HG03575 (cell line): ENCODE data around the gene ANKRD13A.
"Not testable (repeated sequence)": the region's sequence is repeated elsewhere in the genome, so short reads cannot be mapped to it uniquely, and the experiment has no call there.

Experiments used
- ATAC-seq: cut with Tn5 transposase; IDR thresholded peaks from one replicate; pipeline ENCODE4 v1.9.1; 2021; ENCODE audit not compliant: unreplicated experiment, insufficient number of reproducible peaks, low FRiP score; ENCODE audit errors: extremely low read depth

ANKRD13A gene

DNA sequence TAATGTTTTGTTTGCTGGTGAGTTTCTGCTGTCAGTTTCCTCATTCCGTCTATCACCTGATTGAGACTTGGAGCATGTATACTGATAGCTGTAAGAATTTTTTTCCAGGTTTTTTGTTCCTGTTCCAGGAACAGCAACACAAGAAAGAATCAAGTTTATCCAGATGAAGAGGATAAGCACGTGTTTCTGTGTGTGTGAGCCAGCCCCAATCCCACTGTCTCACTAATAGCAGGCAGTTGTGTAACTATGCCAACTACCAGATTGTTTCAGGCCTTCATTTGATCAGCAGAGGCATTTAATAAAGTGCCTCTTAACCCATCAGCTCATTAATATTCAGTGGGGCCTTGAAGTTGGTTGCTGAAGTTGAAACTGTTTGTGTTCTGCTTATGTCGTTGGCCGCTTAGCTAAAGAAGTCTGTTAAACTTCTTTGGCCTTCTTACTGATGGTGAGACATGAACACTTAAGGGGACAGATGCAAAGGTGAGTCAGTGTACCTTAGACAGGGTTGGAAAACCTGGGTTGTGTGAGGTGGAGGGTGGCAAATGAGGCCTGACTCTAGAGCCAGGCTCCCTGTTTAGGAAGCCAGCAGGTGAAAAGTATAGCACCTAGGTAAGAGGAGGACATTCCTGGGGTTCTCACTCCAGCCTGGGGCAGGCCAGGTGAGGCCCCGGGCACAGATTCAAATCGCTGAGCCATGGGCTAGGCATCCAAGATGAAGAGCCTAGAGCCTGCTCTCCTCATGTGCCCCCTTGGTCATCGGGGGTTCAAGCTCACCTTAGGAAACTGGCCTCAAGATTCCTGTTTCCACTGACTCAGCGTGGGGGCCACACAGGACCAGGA is 3.7 kb downstream of the ANKRD13A start:
- no peak for ATAC-seq

DNA sequence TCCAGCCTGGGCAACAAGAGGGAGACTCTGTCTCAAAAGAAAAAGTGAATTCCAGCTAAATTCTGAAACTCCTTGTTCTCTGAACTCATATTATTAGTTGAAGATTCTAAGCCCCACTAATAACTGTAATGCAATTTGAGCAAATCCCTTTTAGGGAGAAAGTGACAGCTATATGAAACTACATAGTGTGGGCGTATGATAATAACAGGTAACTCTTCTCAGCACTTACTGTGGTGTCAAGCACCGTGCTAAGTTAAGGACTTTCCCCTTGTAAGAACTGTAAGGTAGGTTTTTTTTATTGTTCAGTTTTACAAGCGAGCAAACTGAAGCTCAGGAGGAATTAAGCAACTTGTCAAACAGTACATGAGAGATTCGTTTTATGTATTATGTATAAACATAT is 5.4 kb downstream of the ANKRD13A start:
- ATAC-seq, result no peak

DNA sequence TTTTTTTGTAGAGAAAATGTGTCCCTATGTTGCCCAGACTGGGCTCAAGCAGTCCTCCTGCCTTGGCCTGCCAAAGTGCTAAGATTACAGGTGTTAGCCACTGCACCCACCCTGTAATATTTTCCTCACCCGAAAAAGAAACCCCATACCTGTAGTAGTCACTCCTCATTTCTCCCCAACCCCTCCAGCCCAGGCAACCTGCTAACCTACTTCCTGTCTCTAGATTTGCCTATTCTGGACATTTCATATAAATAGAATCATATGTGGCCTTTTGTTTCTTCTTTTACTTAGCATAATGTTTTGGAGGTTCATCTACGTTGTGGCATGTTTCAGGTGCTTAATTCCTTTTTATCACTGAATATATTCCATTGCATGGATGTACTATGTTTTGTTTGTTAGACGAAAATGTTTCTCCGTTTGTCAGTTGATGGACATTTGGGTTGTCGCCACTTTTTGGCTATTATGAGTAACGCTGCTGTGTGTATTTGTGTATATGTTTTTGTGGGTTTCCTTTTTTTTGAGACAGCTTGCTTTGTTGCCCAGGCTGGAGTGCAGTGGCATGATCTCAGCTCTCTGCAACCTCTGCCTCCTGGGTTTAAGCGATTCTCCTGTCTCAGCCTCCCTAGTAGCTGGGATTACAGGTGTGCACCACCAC is 6.2 kb downstream of the ANKRD13A start:
- no peak for ATAC-seq

DNA sequence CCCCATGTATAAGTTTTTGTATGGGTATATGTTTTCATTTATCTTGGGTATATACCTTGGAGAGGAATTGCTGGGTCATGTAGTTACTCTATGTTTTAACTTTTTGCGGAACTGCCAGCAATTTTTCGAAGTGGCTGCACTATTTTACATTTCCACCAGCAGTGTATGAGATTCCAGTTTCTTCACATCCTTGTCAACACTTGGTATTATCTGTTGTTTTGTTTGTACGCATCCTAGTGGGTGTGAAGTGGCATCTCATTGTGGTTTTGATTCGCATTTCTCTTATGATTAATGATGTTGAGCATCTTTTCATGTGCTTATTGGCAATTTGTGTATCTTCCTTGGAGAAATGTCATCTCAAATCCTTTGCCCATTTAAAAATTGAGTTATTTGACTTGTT is 6.9 kb downstream of the ANKRD13A start:
- ATAC-seq, result no peak

DNA sequence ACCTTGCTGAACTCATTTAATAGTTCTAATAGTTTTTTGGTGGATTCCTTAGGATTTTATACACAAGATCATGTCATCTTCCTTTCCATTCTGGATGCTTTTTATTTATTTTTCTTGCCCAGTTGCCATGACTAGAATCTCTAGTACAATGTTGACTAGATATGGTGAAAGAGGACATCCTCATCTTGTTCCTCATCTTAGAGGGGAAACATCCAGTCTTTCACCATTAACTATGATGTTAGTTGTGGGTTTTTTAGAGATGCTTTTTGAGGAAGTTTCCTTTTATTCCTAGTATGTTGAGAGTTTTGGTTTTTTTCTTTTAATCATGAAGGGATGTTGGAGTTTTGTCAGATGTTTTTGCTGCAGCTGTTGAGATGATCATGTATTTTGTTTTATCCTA is 8.7 kb downstream of the ANKRD13A start:
- ATAC-seq, result no peak

DNA sequence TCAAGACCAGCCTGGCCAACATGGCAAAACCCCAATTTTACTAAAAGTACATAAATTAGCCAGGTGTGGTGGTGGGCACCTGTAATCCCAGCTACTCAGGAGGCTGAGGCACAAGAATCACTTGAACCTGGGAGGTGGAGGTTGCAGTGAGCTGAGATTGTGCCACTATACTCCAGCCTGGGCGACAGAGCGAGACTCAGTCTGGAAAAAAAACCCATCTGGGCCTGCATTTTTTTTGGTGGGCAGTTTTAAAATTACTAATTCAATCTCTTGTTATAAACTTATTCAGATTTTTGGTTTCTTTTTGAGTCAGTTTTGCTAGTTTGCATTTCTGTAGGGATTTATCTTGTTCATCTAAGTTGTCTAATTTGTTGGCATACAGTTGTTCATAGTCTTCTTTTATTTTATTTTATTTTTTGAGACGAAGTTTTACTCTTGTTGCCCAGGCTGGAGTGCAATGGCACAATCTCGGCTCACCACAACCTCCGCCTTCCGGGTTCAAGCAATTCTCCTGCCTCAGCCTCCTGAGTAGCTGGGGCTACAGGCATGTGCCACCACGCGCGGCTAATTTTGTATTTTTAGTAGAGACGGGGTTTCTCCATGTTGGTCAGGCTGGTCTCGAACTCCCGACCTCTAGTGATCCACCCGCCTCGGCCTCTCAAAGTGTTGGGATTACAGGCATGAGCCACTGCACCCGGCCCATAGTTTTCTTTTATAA is 9.6 kb downstream of the ANKRD13A start:
- ATAC-seq, result not testable (repeated sequence)

DNA sequence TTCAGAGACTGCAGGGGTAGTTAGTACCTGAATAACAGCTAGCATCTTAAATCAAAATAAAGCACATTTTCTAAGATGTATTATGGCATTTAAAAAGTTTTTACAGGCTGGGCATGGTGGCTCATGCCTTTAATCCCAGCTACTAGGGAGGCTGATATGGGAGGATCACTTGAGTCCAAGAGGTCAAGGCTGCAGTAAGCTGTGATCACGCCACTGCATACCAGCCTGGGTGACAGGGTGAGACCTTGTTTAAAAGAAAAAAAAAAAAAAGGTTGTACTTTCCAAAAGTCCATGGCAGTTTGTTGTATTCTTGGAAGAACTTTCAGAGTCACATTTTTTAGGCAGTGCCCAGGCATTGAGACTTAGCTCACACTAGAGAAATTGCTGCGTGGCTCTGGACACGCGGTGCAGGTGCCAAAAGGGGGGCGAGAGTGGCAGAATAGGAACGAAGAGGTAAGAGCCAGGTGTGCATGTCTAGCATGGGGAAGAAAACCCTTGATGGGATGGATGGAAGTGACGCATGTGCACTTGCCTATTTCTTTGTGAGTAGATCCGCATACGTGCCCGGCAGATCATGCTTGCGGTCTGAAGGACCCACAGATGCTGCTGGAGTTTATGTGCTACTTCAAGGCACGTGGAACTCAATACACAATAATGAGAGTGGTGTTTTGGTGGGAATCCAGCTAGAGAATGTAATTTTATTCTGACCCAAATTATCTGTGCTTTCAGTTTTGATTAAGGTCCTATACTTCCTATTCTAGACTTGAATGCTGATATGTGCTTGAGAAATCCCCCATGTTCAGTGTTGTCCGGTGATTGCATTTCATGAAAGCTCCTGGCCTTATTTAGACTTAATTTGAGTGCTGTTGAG is 11.9 kb downstream of the ANKRD13A start:
- no peak for ATAC-seq

DNA sequence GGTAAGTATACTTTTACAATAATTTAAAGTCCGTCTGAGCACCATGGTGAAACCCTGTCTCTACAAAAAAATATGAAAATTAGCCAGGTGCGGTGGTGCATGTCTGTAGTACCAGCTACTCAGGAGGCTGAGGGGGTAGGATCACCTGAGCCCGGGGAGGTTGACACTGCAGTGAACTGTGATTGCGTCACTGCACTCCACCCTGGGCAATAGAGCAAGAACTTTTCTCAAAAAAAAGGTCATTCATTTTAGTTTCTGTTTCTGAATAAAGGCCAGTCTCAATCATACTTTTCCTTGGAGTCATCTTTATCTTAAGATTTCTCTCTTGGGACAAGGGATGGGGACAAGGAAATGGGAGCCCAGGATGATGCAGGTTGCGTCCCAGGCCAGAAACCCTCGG is 12.9 kb downstream of the ANKRD13A start:
- no peak for ATAC-seq

DNA sequence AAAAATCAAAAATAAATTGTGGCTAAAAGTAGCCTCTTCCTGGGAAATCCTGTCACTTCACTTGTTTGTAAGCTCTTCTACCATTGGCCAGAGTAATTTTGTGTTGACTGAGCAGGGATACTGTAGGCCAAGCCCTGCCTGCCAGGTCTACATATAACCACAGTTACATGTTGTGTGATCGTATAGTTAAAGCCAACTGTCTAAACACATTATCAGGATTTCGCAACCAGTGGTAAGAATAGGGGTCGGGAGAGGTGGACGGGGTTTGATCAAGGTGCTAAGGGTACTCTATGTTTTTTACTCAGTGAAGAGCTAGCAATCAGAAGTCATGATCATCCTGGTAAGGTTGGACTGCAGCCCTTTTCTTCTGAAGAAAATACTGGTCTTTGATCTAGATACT is 13.4 kb downstream of the ANKRD13A start:
- ATAC-seq, result no peak

DNA sequence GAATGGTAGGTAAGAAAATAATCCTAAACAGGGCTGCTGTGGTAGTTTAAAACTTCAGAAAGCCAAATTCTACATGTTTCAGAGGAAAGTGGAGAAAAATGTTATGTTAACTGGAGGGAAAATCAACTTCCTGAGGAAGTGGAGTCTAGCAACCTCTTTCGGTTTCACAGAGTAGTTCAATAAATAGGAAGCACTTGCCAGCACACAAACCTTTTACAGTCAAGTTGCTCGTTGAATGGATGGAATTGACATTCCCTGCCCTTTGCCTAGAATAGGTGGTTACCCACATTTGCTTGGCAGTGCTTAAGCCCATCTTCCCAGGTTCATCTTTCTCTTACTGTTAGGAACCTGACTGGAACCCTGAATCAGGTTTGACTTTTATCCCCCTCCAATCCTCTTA is 15.9 kb downstream of the ANKRD13A start:
- no peak for ATAC-seq

DNA sequence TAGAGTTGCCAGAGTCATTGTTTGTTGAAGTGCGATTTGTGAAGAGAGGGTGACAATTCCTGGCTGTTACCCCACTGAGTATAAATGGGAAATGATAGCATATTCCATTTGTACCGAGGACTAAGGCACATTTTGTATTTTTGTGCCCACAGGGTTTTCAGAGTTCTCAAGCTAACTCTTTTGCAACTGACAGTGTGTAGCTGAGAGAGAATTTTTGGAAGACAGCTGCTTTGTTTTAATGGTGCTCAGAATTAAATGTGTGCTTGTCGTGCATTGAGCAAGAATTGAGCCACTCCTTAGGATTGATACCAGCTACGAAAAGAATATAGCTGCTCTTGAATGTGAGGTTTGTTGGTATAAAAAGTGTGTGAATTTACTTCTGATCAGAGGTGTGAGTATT is 21.7 kb downstream of the ANKRD13A start:
- ATAC-seq, result no peak

DNA sequence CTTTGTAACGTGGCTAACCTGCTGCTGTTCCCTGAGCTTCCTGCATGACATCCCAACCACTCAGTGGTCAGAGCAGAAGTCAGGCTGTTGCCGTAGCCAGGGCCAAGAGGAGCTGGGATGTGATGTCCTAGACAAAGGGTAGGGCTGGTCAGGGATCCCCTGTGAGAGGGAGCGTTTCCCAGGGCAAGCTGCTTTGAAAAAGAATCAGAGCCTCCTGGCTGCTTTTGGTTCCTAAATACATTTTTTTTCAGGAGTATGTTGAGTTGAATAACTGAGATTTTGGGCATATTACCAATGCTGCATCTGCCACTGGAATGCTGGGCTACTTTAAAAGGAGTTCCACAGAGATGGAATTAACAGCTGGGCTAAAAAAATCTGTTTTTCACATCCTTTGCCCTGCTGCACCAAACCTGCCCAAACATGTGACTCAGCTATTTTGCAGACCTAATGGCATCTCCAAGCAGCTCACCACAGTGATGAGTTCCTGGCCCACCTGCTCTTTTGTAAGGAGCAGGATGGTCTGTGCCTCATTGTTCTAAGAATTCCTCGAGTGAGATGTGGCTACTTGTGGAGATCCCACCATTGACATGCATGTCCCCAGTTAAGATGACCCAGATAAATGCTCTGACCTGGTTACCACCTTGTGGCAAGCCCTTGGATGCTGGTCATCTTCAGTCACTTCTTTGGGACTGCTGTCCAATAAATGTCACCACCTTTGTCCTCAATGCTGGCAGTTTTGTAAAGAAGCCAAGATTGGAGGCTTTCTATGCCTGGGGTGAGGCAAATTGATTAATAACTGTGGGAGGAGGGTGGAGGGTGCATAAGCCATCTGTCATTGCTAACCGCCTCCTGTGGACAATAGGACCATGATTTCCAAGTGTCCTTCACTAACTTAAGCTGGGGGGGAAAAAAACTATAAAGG is 24.1 kb downstream of the ANKRD13A start:
- no peak for ATAC-seq

DNA sequence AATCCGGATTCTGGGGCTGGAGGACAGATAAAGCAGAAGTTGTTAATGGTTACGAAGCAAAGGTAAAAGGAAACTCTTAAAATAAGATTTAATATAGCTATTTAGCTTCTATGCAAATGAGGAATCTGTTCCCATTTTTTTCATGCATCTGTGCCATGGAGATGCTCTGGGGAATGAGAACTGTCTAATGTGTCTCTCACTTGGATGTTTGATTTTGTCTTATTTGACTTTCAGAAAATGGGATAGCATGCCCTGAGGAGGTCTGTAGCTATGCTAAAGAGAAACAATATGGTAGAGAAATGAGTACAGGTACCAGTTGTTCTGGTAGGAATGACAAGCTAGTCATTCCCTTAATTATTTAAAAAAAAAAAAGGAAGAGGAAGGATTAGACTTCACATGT is 24.8 kb downstream of the ANKRD13A start:
- ATAC-seq, result no peak

DNA sequence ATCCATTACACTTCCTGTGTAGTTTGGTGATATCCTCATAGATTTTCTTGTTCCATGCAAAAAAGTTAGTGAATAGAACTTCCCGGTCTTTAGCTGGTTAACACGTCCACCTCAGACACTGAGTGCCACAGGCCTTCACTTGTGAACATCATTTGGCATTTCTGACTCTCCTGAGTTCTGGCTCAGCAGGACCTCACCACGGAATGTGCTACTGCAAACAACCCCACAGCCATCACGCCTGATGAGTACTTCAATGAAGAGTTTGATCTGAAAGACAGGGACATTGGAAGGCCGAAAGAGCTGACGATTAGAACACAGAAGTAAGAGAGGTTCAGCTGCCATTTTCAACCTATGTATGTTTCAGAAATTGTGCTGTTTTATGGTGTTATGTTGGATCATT is 29.1 kb downstream of the ANKRD13A start:
- ATAC-seq, result no peak

DNA sequence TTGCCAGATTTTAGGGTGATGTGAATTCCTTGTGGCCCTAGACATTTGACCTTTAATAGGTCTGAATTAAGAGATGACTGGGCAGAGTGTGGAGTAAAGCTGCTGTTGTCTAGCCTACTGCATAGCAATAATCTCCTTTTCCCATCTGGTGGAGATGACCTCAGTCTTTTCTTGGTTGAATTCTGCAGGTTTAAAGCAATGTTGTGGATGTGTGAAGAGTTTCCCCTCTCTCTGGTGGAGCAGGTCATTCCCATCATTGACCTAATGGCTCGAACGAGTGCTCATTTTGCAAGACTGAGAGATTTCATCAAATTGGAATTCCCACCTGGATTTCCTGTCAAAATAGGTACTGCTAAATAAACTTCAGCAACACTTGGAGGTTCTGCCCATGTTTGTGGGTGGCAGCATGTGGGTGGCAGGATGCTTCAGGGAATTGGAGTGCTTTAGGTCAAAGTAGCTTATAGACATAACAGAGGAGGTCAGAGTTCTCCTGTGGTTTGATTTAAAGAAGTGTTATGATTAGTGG is 30.1 kb downstream of the ANKRD13A start:
- ATAC-seq, result no peak

DNA sequence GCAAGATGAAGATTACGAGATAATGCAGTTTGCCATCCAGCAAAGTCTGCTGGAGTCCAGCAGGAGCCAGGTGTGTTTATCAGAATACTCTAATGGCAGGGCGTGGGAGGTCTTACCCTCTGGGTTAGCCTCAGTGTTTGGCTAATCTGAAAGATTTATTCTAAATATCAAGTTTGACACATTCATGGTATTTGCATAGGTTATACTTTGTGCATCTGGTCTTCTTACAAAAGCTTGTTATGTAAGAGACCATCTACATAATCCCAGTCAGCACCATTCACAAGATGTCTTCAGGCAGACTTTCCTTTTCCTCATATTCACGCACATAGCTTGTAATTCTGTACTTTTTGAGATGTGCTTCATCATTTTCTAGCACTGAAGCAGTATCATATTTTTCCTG is 34.7 kb downstream of the ANKRD13A start:
- no peak for ATAC-seq

DNA sequence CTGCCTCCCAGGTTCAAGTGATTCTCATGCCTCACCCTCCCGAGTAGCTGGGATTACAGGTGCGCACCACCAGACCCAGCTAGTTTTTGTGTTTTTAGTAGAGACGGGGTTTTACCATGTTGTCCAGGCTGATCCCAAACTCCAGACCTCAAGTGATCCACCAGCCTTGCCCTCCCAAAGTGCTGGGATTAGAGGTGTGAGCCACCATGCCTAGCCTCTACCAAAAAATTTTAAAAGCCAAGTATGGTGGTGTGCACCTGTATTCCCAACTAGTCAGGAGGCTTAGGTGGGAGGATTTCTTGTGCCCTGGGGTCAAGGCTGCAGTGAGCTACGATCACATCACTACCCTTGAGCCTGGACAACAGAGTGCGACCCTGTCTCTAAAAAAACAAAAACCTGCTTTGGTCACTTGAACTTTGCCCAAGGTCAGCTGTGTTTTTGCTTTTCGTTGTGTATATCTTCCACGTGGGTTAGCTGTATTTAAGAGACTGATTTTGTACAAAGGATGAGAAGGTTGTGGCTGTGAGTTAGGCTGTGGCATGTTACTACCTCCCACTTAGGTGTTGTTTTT is 36.4 kb downstream of the ANKRD13A start:
- ATAC-seq, result no peak

DNA sequence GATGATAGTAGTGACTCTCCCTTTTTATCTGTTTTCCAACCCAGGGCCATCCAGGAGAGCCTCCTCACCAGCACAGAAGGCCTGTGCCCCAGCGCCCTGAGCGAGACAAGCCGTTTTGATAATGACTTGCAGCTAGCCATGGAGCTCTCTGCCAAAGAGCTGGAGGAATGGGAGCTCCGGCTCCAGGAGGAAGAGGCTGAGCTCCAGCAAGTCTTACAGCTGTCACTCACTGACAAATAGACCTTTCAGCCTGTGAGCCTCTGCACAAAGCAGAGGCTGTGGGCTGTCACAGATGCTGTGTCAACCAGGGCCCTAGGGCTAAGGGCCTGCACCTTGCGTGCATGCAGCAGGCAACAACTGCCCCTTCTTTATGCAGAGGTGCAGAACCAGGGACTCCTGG is 38.1 kb downstream of the ANKRD13A start:
- ATAC-seq, result no peak
